Measurements from ENCODE around the gene ARHGAP24. TPM values are rescaled to one million over a fixed set of nuclear protein-coding genes. Genes with fewer than 3 reads are reported as not detected.

Gene ARHGAP24
- total RNA-seq, 1 experiment from 2014 or later, result 1.3 TPM

DNA sequence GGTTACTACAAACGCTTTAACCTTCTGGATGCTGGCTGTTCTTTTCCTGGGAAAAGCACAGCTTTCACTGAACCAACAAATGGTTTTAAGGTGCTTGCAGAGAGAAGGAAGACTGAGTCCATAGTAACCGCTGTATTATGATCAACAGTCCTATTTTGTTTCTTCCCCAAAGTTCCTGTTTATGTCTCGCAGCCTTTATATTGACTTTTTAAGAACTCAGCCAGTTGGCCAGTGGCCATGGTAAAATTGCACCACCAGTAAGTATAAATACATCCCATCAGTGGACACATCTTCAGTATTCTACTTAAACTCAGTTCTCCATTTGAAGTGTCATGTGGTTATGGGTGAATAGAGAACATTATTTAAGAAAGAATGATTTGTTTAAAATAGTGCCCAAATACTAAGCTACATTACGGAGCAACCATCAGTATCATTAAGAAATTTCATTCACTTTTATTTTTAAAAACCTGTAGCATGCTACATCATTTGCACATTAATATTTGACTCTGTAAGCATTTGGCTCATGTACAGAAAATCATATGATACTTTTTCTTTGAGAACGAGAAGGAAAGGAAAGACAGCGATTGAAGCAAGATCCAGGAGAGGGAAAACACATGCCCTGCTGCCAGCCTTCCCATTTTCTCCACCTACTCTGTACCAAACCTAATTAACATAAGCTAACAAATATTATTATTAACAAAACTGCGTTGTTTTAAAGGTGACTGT, 287.0 kb downstream of the ARHGAP24 start:
- Histone ChIP-seq H3K9me3 (ENCODE audit: control insufficient read depth in 1 of 2, insufficient read depth in 1 of 2, low read depth in 1 of 2, low read length in 2 of 2) (no peaks in the 10 kb centered on the region), H3K4me1 (ENCODE audit: control insufficient read depth in 1 of 2, insufficient read depth in 2 of 2, low read length in 2 of 2) (no peaks in the 10 kb centered on the region), H3K9me2 (ENCODE audit: insufficient read depth) (no peaks in the 10 kb centered on the region; the same call in 1 of the 2 replicates), H3K79me2 (ENCODE audit: insufficient read depth, low read length) (no peaks in the 10 kb centered on the region), H2AFZ (ENCODE audit: low read depth, low read length, poor library complexity, severe bottlenecking) (no peak overlapping the region), H3K4me2 (ENCODE audit: low read length) (no peak overlapping the region), H3K9ac (ENCODE audit: low read length) (no peak overlapping the region), H3K27me3 (ENCODE audit: insufficient read depth, low read length) (no peaks in the 10 kb centered on the region), H3K4me3 (replicated peaks in 1 of 2; ENCODE audit: low read depth in 1 of 2, low read length in 2 of 2) (no peak overlapping the region), H3K36me3 (ENCODE audit: control insufficient read depth in 1 of 2, insufficient read depth in 2 of 2, low read length in 2 of 2) (no peaks in the 10 kb centered on the region), H4K20me1 (ENCODE audit: insufficient read depth) (no peaks in the 10 kb centered on the region), H3K27ac (ENCODE audit: low read depth, low read length) (no peak overlapping the region)
- DNase-seq (ENCODE audit: low read depth, low spot score), result no peak
- TF ChIP-seq, protein P1, sequence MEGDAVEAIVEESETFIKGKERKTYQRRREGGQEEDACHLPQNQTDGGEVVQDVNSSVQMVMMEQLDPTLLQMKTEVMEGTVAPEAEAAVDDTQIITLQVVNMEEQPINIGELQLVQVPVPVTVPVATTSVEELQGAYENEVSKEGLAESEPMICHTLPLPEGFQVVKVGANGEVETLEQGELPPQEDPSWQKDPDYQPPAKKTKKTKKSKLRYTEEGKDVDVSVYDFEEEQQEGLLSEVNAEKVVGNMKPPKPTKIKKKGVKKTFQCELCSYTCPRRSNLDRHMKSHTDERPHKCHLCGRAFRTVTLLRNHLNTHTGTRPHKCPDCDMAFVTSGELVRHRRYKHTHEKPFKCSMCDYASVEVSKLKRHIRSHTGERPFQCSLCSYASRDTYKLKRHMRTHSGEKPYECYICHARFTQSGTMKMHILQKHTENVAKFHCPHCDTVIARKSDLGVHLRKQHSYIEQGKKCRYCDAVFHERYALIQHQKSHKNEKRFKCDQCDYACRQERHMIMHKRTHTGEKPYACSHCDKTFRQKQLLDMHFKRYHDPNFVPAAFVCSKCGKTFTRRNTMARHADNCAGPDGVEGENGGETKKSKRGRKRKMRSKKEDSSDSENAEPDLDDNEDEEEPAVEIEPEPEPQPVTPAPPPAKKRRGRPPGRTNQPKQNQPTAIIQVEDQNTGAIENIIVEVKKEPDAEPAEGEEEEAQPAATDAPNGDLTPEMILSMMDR (IDR thresholded peaks at IDR 0.05 in 2 of 3, conservative IDR thresholded peaks at IDR 0.05 in 1 of 3; ENCODE audit: borderline replicate concordance in 1 of 3, insufficient read depth in 1 of 3, low read depth in 2 of 3, low read length in 2 of 3), result no peak
- TF ChIP-seq SRF (IDR thresholded peaks at IDR 0.05; ENCODE audit: low read depth), result no peak
- TF ChIP-seq FOSL1 (IDR thresholded peaks at IDR 0.05; ENCODE audit: low read depth), result no peak
- TF ChIP-seq SP1 (IDR thresholded peaks at IDR 0.05; ENCODE audit: low read depth), result no peak
- TF ChIP-seq TCF7L2 (IDR thresholded peaks at IDR 0.05; ENCODE audit: borderline replicate concordance, extremely low read depth, insufficient read depth, insufficient read length), result no peak
- no peak for TF ChIP-seq EZH2phosphoT487 (IDR thresholded peaks at IDR 0.05; ENCODE audit: borderline replicate concordance)
- TF ChIP-seq ELF1 (IDR thresholded peaks at IDR 0.05; ENCODE audit: borderline replicate concordance, low read depth), result no peak
- TF ChIP-seq, protein P2, sequence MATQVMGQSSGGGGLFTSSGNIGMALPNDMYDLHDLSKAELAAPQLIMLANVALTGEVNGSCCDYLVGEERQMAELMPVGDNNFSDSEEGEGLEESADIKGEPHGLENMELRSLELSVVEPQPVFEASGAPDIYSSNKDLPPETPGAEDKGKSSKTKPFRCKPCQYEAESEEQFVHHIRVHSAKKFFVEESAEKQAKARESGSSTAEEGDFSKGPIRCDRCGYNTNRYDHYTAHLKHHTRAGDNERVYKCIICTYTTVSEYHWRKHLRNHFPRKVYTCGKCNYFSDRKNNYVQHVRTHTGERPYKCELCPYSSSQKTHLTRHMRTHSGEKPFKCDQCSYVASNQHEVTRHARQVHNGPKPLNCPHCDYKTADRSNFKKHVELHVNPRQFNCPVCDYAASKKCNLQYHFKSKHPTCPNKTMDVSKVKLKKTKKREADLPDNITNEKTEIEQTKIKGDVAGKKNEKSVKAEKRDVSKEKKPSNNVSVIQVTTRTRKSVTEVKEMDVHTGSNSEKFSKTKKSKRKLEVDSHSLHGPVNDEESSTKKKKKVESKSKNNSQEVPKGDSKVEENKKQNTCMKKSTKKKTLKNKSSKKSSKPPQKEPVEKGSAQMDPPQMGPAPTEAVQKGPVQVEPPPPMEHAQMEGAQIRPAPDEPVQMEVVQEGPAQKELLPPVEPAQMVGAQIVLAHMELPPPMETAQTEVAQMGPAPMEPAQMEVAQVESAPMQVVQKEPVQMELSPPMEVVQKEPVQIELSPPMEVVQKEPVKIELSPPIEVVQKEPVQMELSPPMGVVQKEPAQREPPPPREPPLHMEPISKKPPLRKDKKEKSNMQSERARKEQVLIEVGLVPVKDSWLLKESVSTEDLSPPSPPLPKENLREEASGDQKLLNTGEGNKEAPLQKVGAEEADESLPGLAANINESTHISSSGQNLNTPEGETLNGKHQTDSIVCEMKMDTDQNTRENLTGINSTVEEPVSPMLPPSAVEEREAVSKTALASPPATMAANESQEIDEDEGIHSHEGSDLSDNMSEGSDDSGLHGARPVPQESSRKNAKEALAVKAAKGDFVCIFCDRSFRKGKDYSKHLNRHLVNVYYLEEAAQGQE (IDR thresholded peaks at IDR 0.05; ENCODE audit: low read depth), result no peak
- no peak for TF ChIP-seq YY1 (IDR thresholded peaks at IDR 0.05; ENCODE audit: extremely low read depth, insufficient replicate concordance, low read depth, low read length)
- TF ChIP-seq, protein P3, sequence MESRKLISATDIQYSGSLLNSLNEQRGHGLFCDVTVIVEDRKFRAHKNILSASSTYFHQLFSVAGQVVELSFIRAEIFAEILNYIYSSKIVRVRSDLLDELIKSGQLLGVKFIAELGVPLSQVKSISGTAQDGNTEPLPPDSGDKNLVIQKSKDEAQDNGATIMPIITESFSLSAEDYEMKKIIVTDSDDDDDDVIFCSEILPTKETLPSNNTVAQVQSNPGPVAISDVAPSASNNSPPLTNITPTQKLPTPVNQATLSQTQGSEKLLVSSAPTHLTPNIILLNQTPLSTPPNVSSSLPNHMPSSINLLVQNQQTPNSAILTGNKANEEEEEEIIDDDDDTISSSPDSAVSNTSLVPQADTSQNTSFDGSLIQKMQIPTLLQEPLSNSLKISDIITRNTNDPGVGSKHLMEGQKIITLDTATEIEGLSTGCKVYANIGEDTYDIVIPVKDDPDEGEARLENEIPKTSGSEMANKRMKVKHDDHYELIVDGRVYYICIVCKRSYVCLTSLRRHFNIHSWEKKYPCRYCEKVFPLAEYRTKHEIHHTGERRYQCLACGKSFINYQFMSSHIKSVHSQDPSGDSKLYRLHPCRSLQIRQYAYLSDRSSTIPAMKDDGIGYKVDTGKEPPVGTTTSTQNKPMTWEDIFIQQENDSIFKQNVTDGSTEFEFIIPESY (IDR thresholded peaks at IDR 0.05; ENCODE audit: extremely low read depth, insufficient replicate concordance, low read length), result no peak
- TF ChIP-seq CBX3 (IDR thresholded peaks at IDR 0.05; ENCODE audit: low read depth), result no peak
- no peak for TF ChIP-seq RAD21 (IDR thresholded peaks at IDR 0.05; ENCODE audit: low read depth)
- no peak for TF ChIP-seq POLR2A (IDR thresholded peaks at IDR 0.05; ENCODE audit: borderline replicate concordance, extremely low read depth, insufficient read depth, insufficient read length)
- TF ChIP-seq, protein P4, sequence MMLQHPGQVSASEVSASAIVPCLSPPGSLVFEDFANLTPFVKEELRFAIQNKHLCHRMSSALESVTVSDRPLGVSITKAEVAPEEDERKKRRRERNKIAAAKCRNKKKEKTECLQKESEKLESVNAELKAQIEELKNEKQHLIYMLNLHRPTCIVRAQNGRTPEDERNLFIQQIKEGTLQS (IDR thresholded peaks at IDR 0.05), result no peak
- TF ChIP-seq EZH2 (IDR thresholded peaks at IDR 0.05), result no peak
- ChIA-PET RAD21 (ENCODE audit: low non-redundant PET in 1 of 2, low total read pairs in 2 of 2, uncharacterized antibody in 2 of 2, unreplicated experiment in 2 of 2) (interaction anchor here in 1 of 2 experiments (0.8 kb wide), 1 partner anchor 35 kb away, joined by 3 read pairs; no protein-coding TSS in a partner anchor), CTCF (interaction anchor here (1.4 to 1.5 kb wide), 2 partner anchors 15 to 35 kb away, joined by 3 to 7 read pairs; no protein-coding TSS in a partner anchor), POLR2A (no interaction called here)
- no TSS peak for BruUV-seq (replicated peaks)
- intact Hi-C loops (cut with micrococcal nuclease), result no loop called here
- ATAC-seq, result no peak
